ENCODE measurements around the gene ASGR2.

DNA sequence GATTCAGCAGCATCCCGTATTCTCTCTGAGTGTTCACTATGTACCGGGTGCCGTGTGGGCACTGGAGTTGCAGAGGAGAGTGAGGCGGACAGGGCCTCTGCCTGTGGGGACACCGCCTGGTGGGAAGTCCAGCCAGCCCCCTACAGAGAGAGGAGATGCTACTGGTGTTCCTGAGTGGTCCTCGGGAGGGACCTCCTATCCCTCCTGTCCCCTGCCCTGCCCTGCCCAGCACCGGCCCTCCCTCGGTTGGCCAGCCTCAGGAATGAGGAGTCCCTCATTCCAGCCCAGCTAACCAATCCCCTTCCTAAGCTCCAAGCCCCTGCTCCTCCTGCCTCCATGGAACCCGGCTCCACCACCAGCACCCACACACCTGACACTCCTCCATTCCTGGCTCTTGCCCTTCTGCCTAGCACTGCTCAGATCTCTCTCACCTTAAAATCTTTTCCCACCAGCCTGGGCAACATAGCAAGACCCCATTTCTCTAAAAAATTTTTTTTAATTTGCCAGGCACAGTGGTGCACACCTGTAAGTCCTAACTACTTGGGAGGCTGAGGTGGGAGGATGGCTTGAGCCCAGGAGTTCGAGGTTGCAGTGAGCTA lies 2.0 kb downstream of the ASGR2 start:
- no peak for TF ChIP-seq EZH2phosphoT487 (IDR thresholded peaks at IDR 0.05)
- TF ChIP-seq, protein P1, sequence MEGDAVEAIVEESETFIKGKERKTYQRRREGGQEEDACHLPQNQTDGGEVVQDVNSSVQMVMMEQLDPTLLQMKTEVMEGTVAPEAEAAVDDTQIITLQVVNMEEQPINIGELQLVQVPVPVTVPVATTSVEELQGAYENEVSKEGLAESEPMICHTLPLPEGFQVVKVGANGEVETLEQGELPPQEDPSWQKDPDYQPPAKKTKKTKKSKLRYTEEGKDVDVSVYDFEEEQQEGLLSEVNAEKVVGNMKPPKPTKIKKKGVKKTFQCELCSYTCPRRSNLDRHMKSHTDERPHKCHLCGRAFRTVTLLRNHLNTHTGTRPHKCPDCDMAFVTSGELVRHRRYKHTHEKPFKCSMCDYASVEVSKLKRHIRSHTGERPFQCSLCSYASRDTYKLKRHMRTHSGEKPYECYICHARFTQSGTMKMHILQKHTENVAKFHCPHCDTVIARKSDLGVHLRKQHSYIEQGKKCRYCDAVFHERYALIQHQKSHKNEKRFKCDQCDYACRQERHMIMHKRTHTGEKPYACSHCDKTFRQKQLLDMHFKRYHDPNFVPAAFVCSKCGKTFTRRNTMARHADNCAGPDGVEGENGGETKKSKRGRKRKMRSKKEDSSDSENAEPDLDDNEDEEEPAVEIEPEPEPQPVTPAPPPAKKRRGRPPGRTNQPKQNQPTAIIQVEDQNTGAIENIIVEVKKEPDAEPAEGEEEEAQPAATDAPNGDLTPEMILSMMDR (IDR thresholded peaks at IDR 0.05), result no peak

Data from neural progenitor cell (in vitro differentiated cells).